Thyroid gland (tissue), 4 donors: ENCODE results near the gene TTC8. TPM values are rescaled to one million over a fixed set of nuclear protein-coding genes. Genes with fewer than 3 reads are reported as not detected.

Experiments used
- DNase-seq, 2 donors: peaks; one replicate each; pipeline ENCODE4 v3.0.0-alpha.2; 2019
- H3K27ac ChIP-seq, 3 donors: fragments of 200-600 bp; sonication (generic); 1 replicate in 2 of 3; 2 replicates in 1 of 3; pipeline ENCODE4 v1.5.1; 2016 to 2019; ENCODE audit warnings: mild to moderate bottlenecking in 1 of 3, moderate library complexity in 1 of 3
- H3K27me3 ChIP-seq: fragments of 200-600 bp; sonication (generic); one replicate; pipeline ENCODE4 v1.5.1; 2019
- H3K36me3 ChIP-seq, 2 donors: fragments of 200-600 bp; sonication (generic); one replicate each; pipeline ENCODE4 v1.5.1; 2016 to 2019
- H3K4me1 ChIP-seq, 2 donors: fragments of 200-600 bp; sonication (generic); one replicate each; pipeline ENCODE4 v1.5.1; 2017 to 2019
- H3K4me3 ChIP-seq, 3 donors: fragments of 200-600 bp; sonication (generic); replicated peaks in 1 of 3; 1 replicate in 2 of 3; 2 replicates in 1 of 3; pipeline ENCODE4 v1.5.1; 2016; ENCODE audit warnings: mild to moderate bottlenecking in 1 of 3
- H3K9me3 ChIP-seq: fragments of 200-600 bp; sonication (generic); one replicate; pipeline ENCODE4 v1.5.1; 2017
- POLR2A ChIP-seq, 2 donors: fragments of 450-650 bp; IDR thresholded peaks; one replicate each; pipeline ENCODE4 v1.6.1; 2017; ENCODE audit warnings: antibody characterized with exemption in 2 of 2, mild to moderate bottlenecking in 2 of 2, moderate library complexity in 1 of 2
- WGBS, 2 donors: methylation state at CpG; one replicate each; pipeline ENCODE4 v1.1.5; 2017; 5-methylcytosine and 5-hydroxymethylcytosine counted together
- intact Hi-C: fragments of 100-400 bp; cut with DNase I; formaldehyde crosslinking; loops from one replicate; pipeline ENCODE4 v1.15.1; 2023
- small RNA-seq: library from RNA; depleted of rRNA; stranded (forward); fragments of <200 nt; gene quantifications from one replicate; pipeline ENCODE3, GENCODE V24; 2016
- total RNA-seq, 4 donors: library from RNA; depleted of rRNA; stranded (reverse); fragments of >200 nt; gene quantifications; one replicate each; pipeline ENCODE4 v1.2.3, GENCODE V29; 2016
- TF ChIP-seq, protein P1 (sequence below), 6 experiments: fragments of 200-600 bp in 3 of 6; fragments of 450-650 bp in 3 of 6; sonication (generic) in 3 of 6; IDR thresholded peaks; one replicate each; pipeline ENCODE4 v1.5.1; 2016 to 2019; ENCODE audit warnings: antibody characterized with exemption in 6 of 6, mild to moderate bottlenecking in 2 of 6, inconsistent platforms in 1 of 6, moderate library complexity in 1 of 6

The TTC8 gene
- total RNA-seq, 4 donors from 2014 or later = 51.4 to 118 (median 68.0) TPM

DNA sequence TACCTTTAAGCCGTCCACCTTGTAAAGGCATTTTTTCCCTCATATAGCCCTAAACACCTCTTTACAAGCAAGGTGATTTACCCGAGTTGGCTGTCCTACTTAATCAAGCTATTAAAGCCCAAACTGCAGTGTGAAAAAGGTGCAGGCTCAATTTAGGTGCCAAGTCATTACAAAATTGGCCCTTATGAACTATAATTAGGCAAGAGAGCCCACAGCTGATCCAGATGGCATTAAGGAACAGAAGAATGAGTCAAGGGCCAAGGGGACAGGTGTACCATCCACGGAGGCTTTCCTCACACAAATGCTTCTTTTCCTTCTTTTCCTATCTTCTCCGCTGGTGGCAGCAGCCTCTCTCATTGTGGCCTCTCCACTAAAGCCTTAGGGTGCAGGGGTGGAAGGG is 90.5 kb downstream of the TTC8 start:
- DNase-seq = no peak
- Histone ChIP-seq H3K27me3 (no peaks in the 10 kb centered on the region), H3K9me3 (no peaks in the 10 kb centered on the region), H3K4me3 (no peak overlapping the region), H3K27ac (no peak overlapping the region), H3K4me1 (no peaks in the 10 kb centered on the region), H3K36me3 (no peaks in the 10 kb centered on the region)
- no peak for TF ChIP-seq POLR2A (IDR thresholded peaks at IDR 0.05)
- TF ChIP-seq, protein P1, sequence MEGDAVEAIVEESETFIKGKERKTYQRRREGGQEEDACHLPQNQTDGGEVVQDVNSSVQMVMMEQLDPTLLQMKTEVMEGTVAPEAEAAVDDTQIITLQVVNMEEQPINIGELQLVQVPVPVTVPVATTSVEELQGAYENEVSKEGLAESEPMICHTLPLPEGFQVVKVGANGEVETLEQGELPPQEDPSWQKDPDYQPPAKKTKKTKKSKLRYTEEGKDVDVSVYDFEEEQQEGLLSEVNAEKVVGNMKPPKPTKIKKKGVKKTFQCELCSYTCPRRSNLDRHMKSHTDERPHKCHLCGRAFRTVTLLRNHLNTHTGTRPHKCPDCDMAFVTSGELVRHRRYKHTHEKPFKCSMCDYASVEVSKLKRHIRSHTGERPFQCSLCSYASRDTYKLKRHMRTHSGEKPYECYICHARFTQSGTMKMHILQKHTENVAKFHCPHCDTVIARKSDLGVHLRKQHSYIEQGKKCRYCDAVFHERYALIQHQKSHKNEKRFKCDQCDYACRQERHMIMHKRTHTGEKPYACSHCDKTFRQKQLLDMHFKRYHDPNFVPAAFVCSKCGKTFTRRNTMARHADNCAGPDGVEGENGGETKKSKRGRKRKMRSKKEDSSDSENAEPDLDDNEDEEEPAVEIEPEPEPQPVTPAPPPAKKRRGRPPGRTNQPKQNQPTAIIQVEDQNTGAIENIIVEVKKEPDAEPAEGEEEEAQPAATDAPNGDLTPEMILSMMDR (IDR thresholded peaks at IDR 0.05) = no peak
- 74 to 83% methylated on average over 4 of the region's 4 CpGs for WGBS, 2 donors
- intact Hi-C loops = no loop called here

GRCh38 chr14:88919502-88919901 is 95.1 kb downstream of the TTC8 start:
- H3K4me3 ChIP-seq = no peak overlapping the region
- intact Hi-C loops = no loop called here
- WGBS, 2 donors = 74 to 81% methylated on average over 3 of the region's 3 CpGs
- H3K27ac ChIP-seq = no peak overlapping the region
- no peaks in the 10 kb centered on the region for H3K4me1 ChIP-seq
- no peaks in the 10 kb centered on the region for H3K27me3 ChIP-seq
- no peak for DNase-seq
- H3K36me3 ChIP-seq = no peaks in the 10 kb centered on the region
- H3K9me3 ChIP-seq = no peaks in the 10 kb centered on the region
- TF ChIP-seq, protein P1 (IDR thresholded peaks at IDR 0.05) = no peak
- TF ChIP-seq POLR2A (IDR thresholded peaks at IDR 0.05) = no peak

Small RNAs within 50 kb of the gene (small RNA-seq; reads per million reads assigned to genes)
- not detected for gene RF00019
- gene RNU4-92P = not detected

Other genes with a start within 250 kb of the TTC8 start
- 10 to 100 TPM in 1 of 4 donors, 1 to 10 TPM in 3; 3.8 to 15.8 (median 7.3) TPM for gene EML5, start 31.7 kb upstream of the TTC8 start, total RNA-seq